HL-60 (cell line): ENCODE results near the gene KAZN.

ENCODE experiments used
- DNase-seq, 2 experiments: peaks; one replicate each; pipeline ENCODE4 v3.0.0-alpha.2; 2010 to 2020; ENCODE audit warnings: low read depth in 1 of 2, low spot score in 1 of 2
- H3K27ac ChIP-seq: fragments of 250-450 bp; sonication (Bioruptor Pico); replicated peaks from 2 replicates; pipeline ENCODE4 v1.5.1; 2020; ENCODE audit warnings: mild to moderate bottlenecking, moderate library complexity
- H3K27me3 ChIP-seq: fragments of 250-450 bp; sonication (Bioruptor Pico); 2 replicates; pipeline ENCODE4 v1.5.1; 2021; ENCODE audit warnings: mild to moderate bottlenecking, moderate library complexity; ENCODE audit not compliant: insufficient read depth, poor library complexity, severe bottlenecking
- H3K4me3 ChIP-seq: replicated peaks from 2 replicates; pipeline ENCODE4 v1.5.1; 2011; ENCODE audit warnings: mild to moderate bottlenecking, control low read depth, low read length; ENCODE audit not compliant: insufficient read depth
- GABPA ChIP-seq: IDR thresholded peaks from 2 replicates; pipeline ENCODE4 v1.6.1; 2012; ENCODE audit warnings: low read depth
- POLR2AphosphoS5 ChIP-seq: IDR thresholded peaks from 2 replicates; pipeline ENCODE4 v1.6.1; 2012; ENCODE audit warnings: low read depth
- SPI1 ChIP-seq: IDR thresholded peaks from 2 replicates; pipeline ENCODE4 v1.6.1; 2012; ENCODE audit warnings: low read depth, mild to moderate bottlenecking, borderline replicate concordance
- TF ChIP-seq, protein P1 (sequence below): IDR thresholded peaks from one replicate; pipeline ENCODE4 v1.5.1; 2011; ENCODE audit warnings: low read length, control low read depth, inconsistent platforms; ENCODE audit not compliant: insufficient read depth
- TF ChIP-seq, protein P2 (sequence below): IDR thresholded peaks from 2 replicates; pipeline ENCODE4 v1.6.1; 2012; ENCODE audit warnings: low read depth; ENCODE audit not compliant: insufficient replicate concordance

Gene KAZN

DNA sequence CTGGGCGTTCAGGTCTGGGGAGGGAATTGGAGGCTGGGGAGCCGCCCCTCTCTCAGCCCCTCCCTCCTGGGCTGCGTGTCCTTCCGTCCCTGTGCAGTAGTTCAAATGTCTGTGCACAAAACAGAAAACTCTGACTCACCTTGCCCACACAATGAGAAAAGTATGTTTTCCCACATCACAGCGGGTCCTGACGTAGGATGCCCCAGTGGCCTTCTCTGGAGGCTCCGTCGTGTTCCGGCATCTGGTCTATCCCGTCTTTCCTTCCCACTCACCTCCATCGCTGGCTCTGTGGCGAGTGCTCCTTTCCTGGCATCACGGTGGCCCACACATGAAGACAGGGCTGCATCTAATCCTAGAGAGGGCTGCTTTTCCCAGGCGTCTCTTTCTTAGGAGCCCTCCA is 224.0 kb downstream of the KAZN start:
- Histone ChIP-seq H3K4me3 (no peak overlapping the region), H3K27ac (no peak overlapping the region), H3K27me3 (no peaks in the 10 kb centered on the region)
- no peak for DNase-seq
- TF ChIP-seq, protein P1, sequence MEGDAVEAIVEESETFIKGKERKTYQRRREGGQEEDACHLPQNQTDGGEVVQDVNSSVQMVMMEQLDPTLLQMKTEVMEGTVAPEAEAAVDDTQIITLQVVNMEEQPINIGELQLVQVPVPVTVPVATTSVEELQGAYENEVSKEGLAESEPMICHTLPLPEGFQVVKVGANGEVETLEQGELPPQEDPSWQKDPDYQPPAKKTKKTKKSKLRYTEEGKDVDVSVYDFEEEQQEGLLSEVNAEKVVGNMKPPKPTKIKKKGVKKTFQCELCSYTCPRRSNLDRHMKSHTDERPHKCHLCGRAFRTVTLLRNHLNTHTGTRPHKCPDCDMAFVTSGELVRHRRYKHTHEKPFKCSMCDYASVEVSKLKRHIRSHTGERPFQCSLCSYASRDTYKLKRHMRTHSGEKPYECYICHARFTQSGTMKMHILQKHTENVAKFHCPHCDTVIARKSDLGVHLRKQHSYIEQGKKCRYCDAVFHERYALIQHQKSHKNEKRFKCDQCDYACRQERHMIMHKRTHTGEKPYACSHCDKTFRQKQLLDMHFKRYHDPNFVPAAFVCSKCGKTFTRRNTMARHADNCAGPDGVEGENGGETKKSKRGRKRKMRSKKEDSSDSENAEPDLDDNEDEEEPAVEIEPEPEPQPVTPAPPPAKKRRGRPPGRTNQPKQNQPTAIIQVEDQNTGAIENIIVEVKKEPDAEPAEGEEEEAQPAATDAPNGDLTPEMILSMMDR, result no peak
- no peak for TF ChIP-seq SPI1
- TF ChIP-seq GABPA, result no peak
- TF ChIP-seq POLR2AphosphoS5, result no peak
- TF ChIP-seq, protein P2, sequence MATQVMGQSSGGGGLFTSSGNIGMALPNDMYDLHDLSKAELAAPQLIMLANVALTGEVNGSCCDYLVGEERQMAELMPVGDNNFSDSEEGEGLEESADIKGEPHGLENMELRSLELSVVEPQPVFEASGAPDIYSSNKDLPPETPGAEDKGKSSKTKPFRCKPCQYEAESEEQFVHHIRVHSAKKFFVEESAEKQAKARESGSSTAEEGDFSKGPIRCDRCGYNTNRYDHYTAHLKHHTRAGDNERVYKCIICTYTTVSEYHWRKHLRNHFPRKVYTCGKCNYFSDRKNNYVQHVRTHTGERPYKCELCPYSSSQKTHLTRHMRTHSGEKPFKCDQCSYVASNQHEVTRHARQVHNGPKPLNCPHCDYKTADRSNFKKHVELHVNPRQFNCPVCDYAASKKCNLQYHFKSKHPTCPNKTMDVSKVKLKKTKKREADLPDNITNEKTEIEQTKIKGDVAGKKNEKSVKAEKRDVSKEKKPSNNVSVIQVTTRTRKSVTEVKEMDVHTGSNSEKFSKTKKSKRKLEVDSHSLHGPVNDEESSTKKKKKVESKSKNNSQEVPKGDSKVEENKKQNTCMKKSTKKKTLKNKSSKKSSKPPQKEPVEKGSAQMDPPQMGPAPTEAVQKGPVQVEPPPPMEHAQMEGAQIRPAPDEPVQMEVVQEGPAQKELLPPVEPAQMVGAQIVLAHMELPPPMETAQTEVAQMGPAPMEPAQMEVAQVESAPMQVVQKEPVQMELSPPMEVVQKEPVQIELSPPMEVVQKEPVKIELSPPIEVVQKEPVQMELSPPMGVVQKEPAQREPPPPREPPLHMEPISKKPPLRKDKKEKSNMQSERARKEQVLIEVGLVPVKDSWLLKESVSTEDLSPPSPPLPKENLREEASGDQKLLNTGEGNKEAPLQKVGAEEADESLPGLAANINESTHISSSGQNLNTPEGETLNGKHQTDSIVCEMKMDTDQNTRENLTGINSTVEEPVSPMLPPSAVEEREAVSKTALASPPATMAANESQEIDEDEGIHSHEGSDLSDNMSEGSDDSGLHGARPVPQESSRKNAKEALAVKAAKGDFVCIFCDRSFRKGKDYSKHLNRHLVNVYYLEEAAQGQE, result no peak

DNA sequence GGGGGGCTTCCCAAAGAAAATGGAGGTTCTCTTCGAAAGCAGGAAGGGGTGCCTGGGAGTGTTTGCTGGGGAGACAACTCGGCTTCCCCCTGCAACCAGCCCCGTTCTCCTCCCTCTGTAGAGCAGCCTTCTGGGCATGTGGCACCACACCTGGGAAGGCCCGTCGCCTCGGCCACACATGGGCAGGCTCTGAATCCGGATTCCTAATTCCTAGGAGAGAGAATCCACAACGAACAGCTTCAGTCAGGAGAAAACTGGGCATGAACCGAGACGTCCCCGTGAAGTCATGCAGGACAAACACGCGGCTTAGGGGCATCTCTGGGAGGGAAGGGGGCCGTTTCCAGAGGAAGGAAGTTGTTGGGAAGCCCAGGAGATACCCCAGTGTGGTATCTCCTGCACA is 224.5 kb downstream of the KAZN start:
- no peaks in the 10 kb centered on the region for H3K27me3 ChIP-seq
- no peak overlapping the region for H3K27ac ChIP-seq
- DNase-seq, result no peak
- TF ChIP-seq POLR2AphosphoS5 (no peak), GABPA (no peak), SPI1 (no peak)
- TF ChIP-seq, protein P1, result no peak
- TF ChIP-seq, protein P2, result no peak
- H3K4me3 ChIP-seq, result no peak overlapping the region

DNA sequence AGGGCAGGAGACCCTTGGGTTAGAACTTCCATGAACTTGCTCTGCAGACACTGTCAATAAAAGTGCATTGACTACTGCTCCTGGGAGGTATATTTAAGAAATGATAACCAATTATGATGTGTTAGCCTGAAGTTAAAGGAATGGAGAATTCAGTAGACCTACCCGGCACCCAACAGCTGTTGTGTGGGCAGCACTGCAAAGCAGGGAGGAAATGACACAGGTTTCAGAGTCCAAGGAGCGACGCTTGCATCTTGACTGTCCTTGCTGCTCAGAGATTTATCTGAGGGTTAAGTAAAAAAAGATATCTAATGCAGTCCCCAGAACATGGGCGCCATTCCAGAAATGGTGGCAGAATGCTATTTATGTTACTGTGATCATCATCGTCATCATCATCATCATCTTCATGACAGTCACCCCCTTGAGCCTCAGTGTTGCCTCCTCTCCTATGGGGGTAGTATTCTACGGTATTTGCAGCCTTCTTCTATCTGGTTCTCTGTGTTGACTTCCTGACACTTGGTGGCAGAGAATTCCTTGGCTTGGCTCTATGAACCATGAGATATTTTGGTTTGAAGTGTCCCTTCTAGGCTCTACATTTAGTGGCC is 225.9 kb downstream of the KAZN start:
- DNase-seq, result no peak
- TF ChIP-seq POLR2AphosphoS5, result no peak
- no peak overlapping the region for H3K4me3 ChIP-seq
- no peaks in the 10 kb centered on the region for H3K27me3 ChIP-seq
- no peak overlapping the region for H3K27ac ChIP-seq

DNA sequence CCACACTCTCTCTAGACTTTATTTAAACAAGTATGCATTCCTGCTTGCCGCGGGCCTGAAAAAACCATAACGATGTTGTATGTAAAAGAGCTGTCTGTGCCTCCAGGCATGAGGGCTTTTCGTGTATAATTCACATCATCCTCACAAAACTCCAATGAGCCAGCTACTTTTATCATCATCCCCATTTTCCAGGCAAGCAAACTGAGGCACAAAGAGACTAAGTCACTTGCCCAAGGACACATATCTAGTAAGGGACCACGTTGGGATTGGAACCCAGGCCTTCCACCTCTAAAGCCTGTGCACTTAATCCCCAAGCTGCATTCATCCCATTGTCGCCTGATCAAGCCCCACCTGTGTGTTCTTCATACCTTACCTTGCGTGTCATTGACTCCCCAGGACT is 226.9 kb downstream of the KAZN start:
- no peaks in the 10 kb centered on the region for H3K27me3 ChIP-seq

More for the DNA sequence above, 226.9 kb downstream of the KAZN start:
- Histone ChIP-seq H3K27ac (no peak overlapping the region), H3K4me3 (no peak overlapping the region)
- no peak for DNase-seq
- TF ChIP-seq, protein P1, result no peak
- TF ChIP-seq, protein P2, result no peak
- TF ChIP-seq GABPA (no peak), POLR2AphosphoS5 (no peak), SPI1 (no peak)
